Measurements from ENCODE around the gene SLC25A23. TPM values are rescaled to one million over a fixed set of nuclear protein-coding genes. Genes with fewer than 3 reads are reported as not detected.

The SLC25A23 gene
- total and polyA plus RNA-seq, 2 of the 8 experiments (the other 6 are each of a cell fraction or from before 2014, with no cell fraction given) = 18.0 to 48.1 TPM

- no peak overlapping the region for H3K4me2 ChIP-seq (ENCODE audit: insufficient read depth in 1 of 2, low read depth in 2 of 2, low read length in 2 of 2)
- H2AK5ac ChIP-seq (ENCODE audit: low read depth, low read length) = no peak overlapping the region
- H4K91ac ChIP-seq (replicated peaks; ENCODE audit: insufficient read length, low read length) = no peak overlapping the region
- no peak overlapping the region for H3K4me3 ChIP-seq (ENCODE audit: extremely low read depth in 1 of 4, insufficient read depth in 2 of 4, low read depth in 3 of 4, low read length in 4 of 4)
- no peak overlapping the region for H2BK120ac ChIP-seq (replicated peaks; ENCODE audit: low read depth, low read length)
- H3K4ac ChIP-seq (replicated peaks; ENCODE audit: insufficient read length, low read depth, low read length) = no peak overlapping the region
- H3K9me3 ChIP-seq (ENCODE audit: insufficient read depth in 2 of 2, low read depth in 1 of 2, low read length in 1 of 2) = no peaks in the 10 kb centered on the region
- H3K23ac ChIP-seq (ENCODE audit: insufficient read length) = no peak overlapping the region
- H3K4me1 ChIP-seq (replicated peaks in 1 of 4; ENCODE audit: control insufficient read depth in 3 of 4, insufficient read depth in 4 of 4, low read length in 3 of 4) = peaks cover 0 to 7% (median 3%) of the 10 kb centered on the region in 4 experiments; a peak in 5 of 7 replicates
- H3K79me1 ChIP-seq (ENCODE audit: low read depth, low read length) = no peaks in the 10 kb centered on the region
- H3K18ac ChIP-seq (ENCODE audit: extremely low read depth, low read length) = no peak overlapping the region
- ChIA-PET POLR2A (ENCODE audit: partially characterized antibody) (interaction anchor here (0.6 to 1.0 kb wide), 2 partner anchors 9 to 10 kb away, joined by 3 to 9 read pairs; no protein-coding TSS in a partner anchor), CTCF (ENCODE audit: partially characterized antibody) (interaction anchor here (0.6 to 1.4 kb wide), 7 partner anchors 12 to 1937 kb away, joined by 3 to 4 read pairs (median 3); no protein-coding TSS in a partner anchor)
- H2AFZ ChIP-seq (ENCODE audit: low read length) = no peak overlapping the region
- TF ChIP-seq RXRA (IDR thresholded peaks at IDR 0.05; ENCODE audit: insufficient read depth, low read depth, low read length) (no peak), SIRT6 (IDR thresholded peaks at IDR 0.05; ENCODE audit: low read length) (no peak), KDM4A (IDR thresholded peaks at IDR 0.05; ENCODE audit: low read depth, low read length, severe bottlenecking) (no peak), SUZ12 (IDR thresholded peaks at IDR 0.05; ENCODE audit: low read length) (no peak), SIX5 (IDR thresholded peaks at IDR 0.05; ENCODE audit: low read depth, low read length) (no peak), ATF3 (IDR thresholded peaks at IDR 0.05; ENCODE audit: insufficient read depth, low read depth, low read length) (no peak), PHF8 (conservative IDR thresholded peaks at IDR 0.05; ENCODE audit: low read depth, low read length) (no peak), POLR2A (IDR thresholded peaks at IDR 0.05; ENCODE audit: control extremely low read depth in 1 of 2, low read depth in 2 of 2, low read length in 2 of 2) (no peak), TCF12 (IDR thresholded peaks at IDR 0.05; ENCODE audit: low read depth, low read length) (no peak)
- H3K56ac ChIP-seq (replicated peaks; ENCODE audit: insufficient read length, low read depth, low read length) = no peak overlapping the region
- DNase-seq (ENCODE audit: low read depth in 1 of 2, low spot score in 2 of 2) (no peak), FAIRE-seq (no peak)
- H3K27ac ChIP-seq (ENCODE audit: low read depth, low read length) = no peak overlapping the region
- H4K20me1 ChIP-seq (replicated peaks in 1 of 2; ENCODE audit: control insufficient read depth in 1 of 2, insufficient read depth in 2 of 2, low read length in 2 of 2) = peaks cover 0 to 3% of the 10 kb centered on the region in 2 experiments
- no peaks in the 10 kb centered on the region for H3K36me3 ChIP-seq (ENCODE audit: control insufficient read depth in 2 of 4, insufficient read depth in 4 of 4, low read length in 3 of 4)
- no peak overlapping the region for H3K14ac ChIP-seq (ENCODE audit: insufficient read length)
- H3K79me2 ChIP-seq (ENCODE audit: control insufficient read depth in 1 of 2, insufficient read depth in 2 of 2, low read length in 2 of 2) = no peaks in the 10 kb centered on the region
- no peak overlapping the region for H2BK15ac ChIP-seq (ENCODE audit: low read length)
- no peak overlapping the region for H4K5ac ChIP-seq (ENCODE audit: insufficient read length, low read depth, low read length)
- 95% methylated on average over 7 of the region's 7 CpGs; no CpG with 5 or more reads in 1 of the 2 experiments for WGBS, 2 experiments (ENCODE audit: extremely low coverage in 1 of 2, insufficient coverage in 1 of 2, insufficient read length in 1 of 2, insufficient replicate concordance in 2 of 2, low coverage in 1 of 2, low lambda C conversion rate in 2 of 2, missing lambda C conversion rate in 1 of 2)
- H4K8ac ChIP-seq (ENCODE audit: extremely low read depth, insufficient read depth, low read length) = no peak overlapping the region
- no peak overlapping the region for H2BK5ac ChIP-seq (ENCODE audit: low read depth, low read length)
- no peak overlapping the region for H2BK12ac ChIP-seq (ENCODE audit: low read depth, low read length)
- H2BK20ac ChIP-seq (ENCODE audit: low read length) = no peak overlapping the region
- H3K27me3 ChIP-seq (replicated peaks in 1 of 4; ENCODE audit: control insufficient read depth in 3 of 4, extremely low read depth in 1 of 4, insufficient read depth in 3 of 4, low read length in 3 of 4) = peaks cover 0 to 2% (median 0%) of the 10 kb centered on the region in 4 experiments; a peak in 2 of 7 replicates
- 0 out of 2 replicates have a peak, but pooled peaks cover 2% of the 10 kb centered on the region for H3K23me2 ChIP-seq (ENCODE audit: low read depth, low read length)
- H3K9ac ChIP-seq (replicated peaks in 1 of 4; ENCODE audit: extremely low read depth in 1 of 4, low read depth in 3 of 4, low read length in 3 of 4) = no peak overlapping the region
These were observed 25.2 kb upstream of the SLC25A23 start for GRCh38 chr19:6484831-6485230.
